ENCODE measurements around the gene KNTC1.

GRCh38 chr12:122503147-122503751 lies 23.8 kb upstream of the KNTC1 start:
- no peak for TF ChIP-seq CTCF (IDR thresholded peaks at IDR 0.05)
- TF ChIP-seq POLR2A (IDR thresholded peaks at IDR 0.05) = no peak
